Measurements from ENCODE around the gene RPL7A.
"Not testable (repeated sequence)": the region's sequence is repeated elsewhere in the genome, so short reads cannot be mapped to it uniquely, and the experiment has no call there.

Gene RPL7A

DNA sequence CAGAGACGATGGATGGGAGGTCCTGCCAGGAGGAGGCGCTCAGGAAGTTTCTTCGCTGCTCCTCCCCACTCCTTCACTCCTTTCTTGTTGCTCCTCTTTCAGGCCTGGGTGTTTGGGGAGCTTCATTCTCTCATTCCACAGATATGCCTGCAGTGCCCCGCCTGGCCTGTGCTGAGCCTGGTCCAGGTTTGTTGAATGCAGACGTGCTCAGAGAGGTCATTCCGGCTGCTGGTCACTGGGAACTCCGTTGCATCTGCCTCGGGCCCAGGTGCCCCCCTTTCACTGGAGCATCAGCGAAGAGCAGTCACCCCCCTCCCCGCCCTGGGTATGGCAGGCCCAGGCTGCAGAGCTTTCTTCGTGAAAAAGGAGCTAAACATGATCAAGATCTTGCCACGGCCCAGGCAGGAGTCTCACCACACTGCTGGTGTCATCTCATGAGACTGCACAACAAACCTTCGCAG is 27.6 kb upstream of the RPL7A start:
- no peak for DNase-seq (ENCODE audit: extremely low spot score)
- TF ChIP-seq ZNF384 (IDR thresholded peaks at IDR 0.05): no peak
- no peak for TF ChIP-seq ELF4 (IDR thresholded peaks at IDR 0.05)
- no peak for TF ChIP-seq ARNT (IDR thresholded peaks at IDR 0.05)
- no peak for TF ChIP-seq BHLHE40 (IDR thresholded peaks at IDR 0.05; ENCODE audit: borderline replicate concordance)
- no peak for TF ChIP-seq SP1 (IDR thresholded peaks at IDR 0.05)
- no peak for TF ChIP-seq NFRKB (IDR thresholded peaks at IDR 0.05)
- TF ChIP-seq, protein P1, sequence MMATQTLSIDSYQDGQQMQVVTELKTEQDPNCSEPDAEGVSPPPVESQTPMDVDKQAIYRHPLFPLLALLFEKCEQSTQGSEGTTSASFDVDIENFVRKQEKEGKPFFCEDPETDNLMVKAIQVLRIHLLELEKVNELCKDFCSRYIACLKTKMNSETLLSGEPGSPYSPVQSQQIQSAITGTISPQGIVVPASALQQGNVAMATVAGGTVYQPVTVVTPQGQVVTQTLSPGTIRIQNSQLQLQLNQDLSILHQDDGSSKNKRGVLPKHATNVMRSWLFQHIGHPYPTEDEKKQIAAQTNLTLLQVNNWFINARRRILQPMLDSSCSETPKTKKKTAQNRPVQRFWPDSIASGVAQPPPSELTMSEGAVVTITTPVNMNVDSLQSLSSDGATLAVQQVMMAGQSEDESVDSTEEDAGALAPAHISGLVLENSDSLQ (IDR thresholded peaks at IDR 0.05): no peak
- TF ChIP-seq FOXM1 (IDR thresholded peaks at IDR 0.05; ENCODE audit: borderline replicate concordance): no peak
- TF ChIP-seq TARDBP (IDR thresholded peaks at IDR 0.05): no peak
- TF ChIP-seq FOXK2 (IDR thresholded peaks at IDR 0.05): no peak
- TF ChIP-seq L3MBTL2 (conservative IDR thresholded peaks at IDR 0.05): no peak
- ChIA-PET CTCF (no interaction called here), POLR2A (no interaction called here)

DNA sequence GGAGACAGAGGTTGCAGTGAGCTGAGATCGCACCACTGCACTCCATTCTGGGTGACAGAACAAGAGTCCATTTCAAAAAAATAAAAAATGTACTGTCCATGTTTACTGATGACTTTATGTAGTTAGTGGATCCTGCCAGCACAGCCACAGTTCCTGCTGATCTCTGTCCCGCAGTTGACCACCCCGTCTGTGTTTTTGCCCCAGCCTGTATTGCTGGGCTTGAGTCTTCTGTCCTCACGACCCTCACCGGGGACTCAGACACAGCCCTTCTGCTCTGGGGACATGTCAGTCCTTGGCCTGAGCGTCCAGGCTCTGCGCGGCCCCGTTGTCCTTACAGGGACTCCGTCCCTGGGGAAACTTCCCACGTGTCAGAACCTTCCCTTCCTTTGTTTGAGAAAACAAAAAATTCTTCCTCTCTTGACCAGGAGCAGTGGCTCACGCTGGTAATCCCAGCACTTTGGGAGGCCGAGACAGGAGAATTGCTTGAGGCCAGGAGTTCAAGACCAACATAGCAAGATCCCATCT is 26.5 kb upstream of the RPL7A start:
- ChIA-PET POLR2A (no interaction called here), CTCF (no interaction called here)
- no peak for TF ChIP-seq BHLHE40 (IDR thresholded peaks at IDR 0.05; ENCODE audit: borderline replicate concordance)
- no peak for TF ChIP-seq LEF1 (IDR thresholded peaks at IDR 0.05; ENCODE audit: borderline replicate concordance)
- TF ChIP-seq SP1 (IDR thresholded peaks at IDR 0.05): no peak
- no peak for TF ChIP-seq HDGF (IDR thresholded peaks at IDR 0.05; ENCODE audit: borderline replicate concordance)
- TF ChIP-seq FOXM1 (IDR thresholded peaks at IDR 0.05; ENCODE audit: borderline replicate concordance): no peak
- no peak for TF ChIP-seq ELF4 (IDR thresholded peaks at IDR 0.05)
- TF ChIP-seq NFRKB (IDR thresholded peaks at IDR 0.05): no peak
- no peak for TF ChIP-seq TARDBP (IDR thresholded peaks at IDR 0.05)
- TF ChIP-seq SUZ12 (IDR thresholded peaks at IDR 0.05): no peak
- TF ChIP-seq CTBP1 (IDR thresholded peaks at IDR 0.05; ENCODE audit: borderline replicate concordance): no peak
- TF ChIP-seq, protein P1 (IDR thresholded peaks at IDR 0.05): no peak
- TF ChIP-seq L3MBTL2 (conservative IDR thresholded peaks at IDR 0.05): no peak
- no peak for TF ChIP-seq FOXK2 (IDR thresholded peaks at IDR 0.05)
- TF ChIP-seq ZNF384 (IDR thresholded peaks at IDR 0.05): no peak
- no peak for TF ChIP-seq ARNT (IDR thresholded peaks at IDR 0.05)
- no peak for TF ChIP-seq FOXA1 (IDR thresholded peaks at IDR 0.05)
- no peak for DNase-seq (ENCODE audit: extremely low spot score)

DNA sequence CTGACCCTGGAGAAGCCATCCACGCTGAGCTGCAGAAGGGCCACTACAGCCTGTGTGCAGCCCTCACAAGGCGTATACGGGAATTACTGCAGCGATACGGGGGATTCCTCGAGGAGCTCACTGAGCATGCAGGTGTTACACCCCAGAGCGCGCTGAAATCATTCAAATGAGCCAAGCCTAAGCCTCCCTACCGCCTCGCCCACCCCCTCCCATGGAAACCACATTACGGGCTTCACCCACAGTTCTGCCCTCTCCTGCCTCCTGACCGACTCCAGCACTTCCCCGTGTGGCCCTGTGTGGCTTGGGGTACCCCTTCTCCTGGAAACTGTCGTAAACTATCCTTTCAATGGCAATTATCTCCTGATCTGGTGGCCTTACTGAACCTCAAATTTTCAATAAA is 25.3 kb upstream of the RPL7A start:
- TF ChIP-seq LEF1 (IDR thresholded peaks at IDR 0.05; ENCODE audit: borderline replicate concordance) (no peak), L3MBTL2 (conservative IDR thresholded peaks at IDR 0.05) (no peak), ARNT (IDR thresholded peaks at IDR 0.05) (no peak), CTBP1 (IDR thresholded peaks at IDR 0.05; ENCODE audit: borderline replicate concordance) (no peak), SUZ12 (IDR thresholded peaks at IDR 0.05) (no peak), ELF4 (IDR thresholded peaks at IDR 0.05) (no peak), FOXK2 (IDR thresholded peaks at IDR 0.05) (no peak), ZNF384 (IDR thresholded peaks at IDR 0.05) (no peak), TARDBP (IDR thresholded peaks at IDR 0.05) (no peak), BHLHE40 (IDR thresholded peaks at IDR 0.05; ENCODE audit: borderline replicate concordance) (no peak)
- TF ChIP-seq, protein P1 (IDR thresholded peaks at IDR 0.05): no peak
- POLR2A ChIA-PET: no interaction called here
- CTCF ChIA-PET: interaction anchor here (0.7 kb wide), 1 partner anchor 104 kb away, joined by 3 read pairs; no protein-coding TSS in a partner anchor

DNA sequence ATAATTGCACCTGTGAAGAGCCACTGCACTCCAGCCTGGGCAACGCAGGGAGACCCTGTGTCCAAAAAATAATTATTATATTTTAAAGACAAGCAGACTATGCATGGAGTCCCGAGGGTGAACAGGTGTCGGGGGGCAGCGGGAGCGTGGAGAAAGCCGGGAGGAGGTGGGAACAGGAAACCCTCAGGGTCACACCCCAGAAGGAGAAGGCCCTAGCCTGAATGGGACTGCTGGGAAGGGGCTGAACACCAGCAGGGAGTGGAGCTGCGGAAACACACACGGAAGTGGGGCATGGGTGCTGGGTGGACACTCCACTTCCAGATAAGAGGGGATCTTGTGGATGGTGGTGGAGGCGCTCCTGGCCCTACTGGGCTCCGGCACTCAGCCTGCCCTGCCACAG is 24.8 kb upstream of the RPL7A start:
- POLR2A ChIA-PET: no interaction called here
- TF ChIP-seq SUZ12 (IDR thresholded peaks at IDR 0.05) (no peak), SP1 (IDR thresholded peaks at IDR 0.05) (no peak), ARNT (IDR thresholded peaks at IDR 0.05) (no peak), ZNF384 (IDR thresholded peaks at IDR 0.05) (no peak), HDGF (IDR thresholded peaks at IDR 0.05; ENCODE audit: borderline replicate concordance) (no peak), NFRKB (IDR thresholded peaks at IDR 0.05) (no peak), ELF4 (IDR thresholded peaks at IDR 0.05) (no peak)
- TF ChIP-seq, protein P1 (IDR thresholded peaks at IDR 0.05): no peak
- CTCF ChIA-PET: no interaction called here

More for the DNA sequence above, 25.3 kb upstream of the RPL7A start:
- DNase-seq (ENCODE audit: extremely low spot score): no peak

GRCh38 chr9:133323991-133324703 is 23.9 kb upstream of the RPL7A start:
- DNase-seq (ENCODE audit: extremely low spot score): no peak
- POLR2A ChIA-PET: no interaction called here
- CTCF ChIA-PET: no interaction called here
- TF ChIP-seq NFRKB (IDR thresholded peaks at IDR 0.05) (no peak), BHLHE40 (IDR thresholded peaks at IDR 0.05; ENCODE audit: borderline replicate concordance) (no peak), FOXK2 (IDR thresholded peaks at IDR 0.05) (no peak), FOXM1 (IDR thresholded peaks at IDR 0.05; ENCODE audit: borderline replicate concordance) (no peak), SP1 (IDR thresholded peaks at IDR 0.05) (no peak), ELF4 (IDR thresholded peaks at IDR 0.05) (no peak), SUZ12 (IDR thresholded peaks at IDR 0.05) (no peak), FOXA1 (IDR thresholded peaks at IDR 0.05) (no peak), ARNT (IDR thresholded peaks at IDR 0.05) (no peak), TARDBP (IDR thresholded peaks at IDR 0.05) (no peak), LEF1 (IDR thresholded peaks at IDR 0.05; ENCODE audit: borderline replicate concordance) (no peak), L3MBTL2 (conservative IDR thresholded peaks at IDR 0.05) (no peak), ZNF384 (IDR thresholded peaks at IDR 0.05) (no peak), CTBP1 (IDR thresholded peaks at IDR 0.05; ENCODE audit: borderline replicate concordance) (no peak)
- TF ChIP-seq, protein P1 (IDR thresholded peaks at IDR 0.05): no peak

More for the DNA sequence above, 24.8 kb upstream of the RPL7A start:
- no peak for DNase-seq (ENCODE audit: extremely low spot score)

DNA sequence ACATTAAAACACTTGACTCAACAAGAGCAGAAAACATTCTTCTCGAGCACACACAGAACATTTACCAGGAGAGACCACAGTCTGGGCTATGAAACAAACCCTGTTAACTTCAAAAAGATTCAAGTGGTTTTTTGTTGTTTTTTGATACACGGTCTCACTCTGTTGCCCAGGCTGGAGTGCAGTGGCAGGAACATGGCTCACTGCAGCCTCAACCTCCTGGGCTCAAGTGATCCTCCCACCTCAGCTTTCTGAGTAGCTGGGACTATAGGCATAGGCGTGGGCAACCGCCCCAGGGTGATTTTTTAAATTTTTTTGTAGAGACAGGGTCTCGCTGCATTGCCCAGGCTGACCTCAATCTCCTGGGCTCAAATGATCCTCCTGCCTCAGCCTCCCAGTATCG is 21.0 kb upstream of the RPL7A start:
- DNase-seq (ENCODE audit: extremely low spot score); CTCF ChIA-PET; POLR2A ChIA-PET: not testable (repeated sequence)
